Mononuclear cell (primary cell): ENCODE results near the gene OST4. TPM values are rescaled to one million over a fixed set of nuclear protein-coding genes. Genes with fewer than 3 reads are reported as not detected.
A peak's percentile ranks its signal among the peaks of the same experiment; 100 is the strongest.

Source experiments
- H3K27me3 ChIP-seq: 2 replicates; pipeline ENCODE4 v1.6.0; 2011; ENCODE audit warnings: low read length, control low read depth; ENCODE audit not compliant: insufficient read depth
- H3K4me1 ChIP-seq: 2 replicates; pipeline ENCODE4 v1.5.1; 2011; ENCODE audit warnings: mild to moderate bottlenecking, low read length, control low read depth; ENCODE audit not compliant: insufficient read depth
- H3K4me3 ChIP-seq: 2 replicates; pipeline ENCODE4 v1.5.1; 2011; ENCODE audit warnings: mild to moderate bottlenecking, low read length, moderate library complexity
- H3K9me3 ChIP-seq: 2 replicates; pipeline ENCODE4 v1.5.1; 2011; ENCODE audit warnings: low read depth, mild to moderate bottlenecking, control low read depth, low read length
- total RNA-seq: library from RNA; depleted of rRNA; stranded (reverse); fragments of >200 nt; gene quantifications from one replicate; pipeline ENCODE4 v1.2.3, GENCODE V29; 2012

The OST4 gene
- total RNA-seq, 1 donor, result 222 TPM

DNA sequence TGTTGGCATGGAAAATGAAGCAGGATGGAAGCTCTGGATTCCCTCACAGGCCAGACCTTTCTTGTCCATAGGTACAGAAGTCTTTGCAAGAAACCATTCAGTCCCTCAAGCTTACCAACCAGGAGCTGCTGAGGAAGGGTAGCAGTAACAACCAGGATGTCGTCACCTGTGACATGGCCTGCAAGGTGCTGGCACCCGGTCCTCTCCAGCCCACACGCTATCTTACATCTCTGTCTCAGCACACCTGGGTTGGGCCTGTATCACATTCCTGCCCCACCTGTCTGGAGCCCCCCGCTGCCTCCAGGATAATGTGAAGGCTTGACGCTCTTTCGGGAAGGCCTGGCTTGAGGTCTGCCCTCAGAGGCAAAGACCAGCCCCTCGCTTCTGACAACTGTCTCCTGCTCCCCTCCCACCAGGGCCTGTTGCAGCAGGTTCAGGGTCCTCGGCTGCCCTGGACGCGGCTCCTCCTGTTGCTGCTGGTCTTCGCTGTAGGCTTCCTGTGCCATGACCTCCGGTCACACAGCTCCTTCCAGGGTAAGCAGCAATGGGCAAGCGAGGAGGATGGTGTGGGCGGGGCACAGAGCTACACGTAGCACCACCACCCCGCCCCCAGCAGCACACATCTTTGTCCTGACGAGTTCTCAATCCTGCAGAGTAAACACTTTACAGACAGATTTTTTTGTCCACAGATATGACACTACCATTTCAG lies 32.7 kb downstream of the OST4 start:
- H3K4me1 ChIP-seq, result peaks cover 20% of the 10 kb centered on the region
- H3K27me3 ChIP-seq, result no peaks in the 10 kb centered on the region
- H3K4me3 ChIP-seq, result no peak overlapping the region
- no peaks in the 10 kb centered on the region for H3K9me3 ChIP-seq

DNA sequence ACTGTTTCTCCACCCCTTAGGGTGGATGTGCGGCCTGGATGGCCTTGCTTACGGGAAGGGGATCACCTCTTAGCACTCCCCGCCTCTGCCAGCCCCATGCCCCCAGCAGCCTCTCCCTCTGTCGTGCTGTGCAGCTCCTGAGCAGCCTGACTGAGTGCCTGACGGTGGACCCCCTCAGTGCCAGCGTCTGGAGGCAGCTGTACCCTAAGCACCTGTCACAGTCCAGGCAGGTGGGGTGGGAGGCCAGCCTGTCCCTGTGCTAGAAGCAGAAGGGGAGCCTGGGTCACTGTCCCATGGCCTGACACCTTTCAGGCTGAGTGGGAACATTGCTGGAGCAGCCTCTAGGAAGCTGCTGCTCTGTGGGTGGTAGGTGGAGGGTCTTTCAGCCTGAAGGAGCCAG lies 33.4 kb downstream of the OST4 start:
- H3K27me3 ChIP-seq, result no peaks in the 10 kb centered on the region
- H3K4me3 ChIP-seq, result no peak overlapping the region
- H3K9me3 ChIP-seq, result no peaks in the 10 kb centered on the region
- peaks cover 28% of the 10 kb centered on the region for H3K4me1 ChIP-seq

DNA sequence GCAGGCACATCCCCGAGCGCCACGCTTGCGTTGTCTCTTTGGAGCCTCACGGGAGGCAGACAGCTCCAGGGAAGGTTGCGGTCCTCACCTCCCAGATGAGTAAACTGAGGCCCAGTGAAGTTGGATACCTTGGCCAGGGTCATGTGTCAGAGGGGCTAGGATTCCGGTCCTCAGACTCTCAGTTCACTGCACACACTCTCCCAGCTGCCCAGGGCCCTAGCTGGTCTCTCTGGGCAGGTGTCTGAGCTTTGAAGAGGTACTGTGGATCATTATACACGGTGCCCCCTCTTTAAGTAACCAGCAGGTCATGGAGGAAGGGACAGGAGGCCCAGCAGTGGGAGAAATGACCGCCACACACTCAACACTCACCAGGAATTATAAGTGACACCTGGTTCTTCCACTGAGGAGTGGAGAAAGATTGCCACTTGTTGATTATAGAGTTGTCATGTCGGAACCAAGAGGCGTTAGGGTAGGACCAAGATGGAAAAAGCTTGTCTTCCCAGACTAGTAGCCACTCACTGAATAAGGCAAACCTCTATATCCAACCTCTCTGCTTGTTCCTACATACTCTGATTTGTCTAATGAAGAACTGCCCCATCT lies 38.1 kb downstream of the OST4 start:
- H3K9me3 ChIP-seq, result no peaks in the 10 kb centered on the region
- peaks cover 23% of the 10 kb centered on the region for H3K4me1 ChIP-seq
- H3K4me3 ChIP-seq, result peak overlapping the region; percentile 87
- no peaks in the 10 kb centered on the region for H3K27me3 ChIP-seq

DNA sequence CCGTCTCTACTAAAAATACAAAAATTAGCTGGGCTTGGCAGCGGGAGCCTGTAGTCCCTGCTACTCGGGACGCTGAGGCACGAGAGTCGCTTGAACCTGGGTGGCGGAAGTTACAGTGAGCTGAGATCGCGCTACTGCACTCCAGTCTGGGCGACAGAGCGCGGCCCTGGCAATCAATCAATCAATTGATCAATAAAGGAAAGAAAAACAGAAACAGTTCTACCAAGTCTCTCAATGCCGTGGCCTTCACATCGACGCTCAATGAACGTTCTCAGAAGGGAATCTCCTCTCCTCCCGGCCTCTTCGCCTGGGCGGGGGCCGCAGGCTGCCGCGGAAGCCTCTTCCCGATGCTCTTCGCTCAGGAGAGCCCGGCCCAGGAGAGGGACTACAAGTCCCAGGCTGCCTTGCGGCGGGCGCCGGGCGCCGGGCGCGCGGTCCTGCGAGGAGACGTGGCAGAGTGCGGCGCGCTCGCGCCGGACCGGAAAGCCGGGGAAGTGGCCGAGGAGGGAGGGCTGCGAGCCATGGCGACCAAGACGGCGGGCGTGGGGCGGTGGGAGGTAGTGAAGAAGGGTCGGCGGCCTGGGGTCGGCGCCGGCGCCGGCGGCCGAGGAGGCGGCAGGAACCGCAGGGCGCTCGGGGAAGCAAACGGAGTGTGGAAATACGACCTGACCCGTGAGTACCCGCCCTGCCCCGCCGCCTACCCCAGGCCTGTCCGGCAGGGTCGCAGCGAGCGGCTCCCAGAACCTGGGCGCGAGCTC lies 38.8 kb downstream of the OST4 start, which contains the start of gene TMEM214:
Gene TMEM214 (plus strand): TSS at position 471 of the 758 bp plus-strand sequence. CDS start 51 bp downstream, at position 522.
- Histone ChIP-seq H3K4me1 (peaks cover 23% of the 10 kb centered on the region), H3K4me3 (peak within 1 kb of the TSS; percentile 87), H3K9me3 (no peaks in the 10 kb centered on the region), H3K27me3 (no peaks in the 10 kb centered on the region)

DNA sequence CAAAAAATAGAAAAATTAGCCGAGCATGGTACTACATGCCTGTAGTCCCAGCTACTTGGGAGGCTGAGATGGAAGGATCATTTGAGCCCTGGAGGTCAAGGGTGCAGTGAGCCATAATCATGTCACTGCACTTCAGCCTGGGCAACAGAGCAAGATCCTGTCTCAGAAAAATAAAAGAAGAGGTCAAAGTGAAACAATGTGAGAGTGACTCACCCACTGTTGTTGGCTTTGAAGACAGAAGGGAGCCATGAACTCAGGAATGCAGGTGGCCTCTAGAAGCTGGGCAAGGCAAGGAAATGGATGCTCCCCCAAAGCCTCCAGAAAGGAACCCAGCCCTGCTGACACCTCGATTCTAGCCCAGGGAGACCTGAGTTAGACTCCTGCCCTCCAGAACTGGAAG lies 42.4 kb downstream of the OST4 start:
- Histone ChIP-seq H3K27me3 (no peaks in the 10 kb centered on the region), H3K4me3 (no peak overlapping the region), H3K9me3 (no peaks in the 10 kb centered on the region), H3K4me1 (peaks cover 19% of the 10 kb centered on the region)

DNA sequence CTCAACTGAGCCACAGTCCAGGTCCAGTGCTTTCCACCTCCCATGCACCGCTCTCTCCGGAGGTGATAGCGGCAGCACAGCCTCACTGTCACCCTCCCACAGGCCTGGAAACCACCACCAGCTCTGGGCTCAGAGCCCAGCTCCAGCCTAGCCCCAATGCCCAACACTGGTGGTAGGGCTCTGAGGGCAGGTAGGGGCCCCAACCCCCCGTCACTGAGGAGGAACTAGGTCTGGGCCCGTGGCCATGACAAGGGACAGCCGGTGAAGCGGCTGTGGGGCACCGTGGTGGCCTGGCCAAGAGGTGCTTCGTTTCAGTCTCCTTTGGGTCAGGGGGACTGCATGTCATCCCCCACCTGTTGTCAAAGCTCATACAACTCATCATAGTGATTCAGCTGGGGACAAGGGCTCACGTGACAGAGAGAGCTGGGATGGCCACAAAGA lies 44.2 kb downstream of the OST4 start:
- no peak overlapping the region for H3K4me3 ChIP-seq
- H3K27me3 ChIP-seq, result no peaks in the 10 kb centered on the region

DNA sequence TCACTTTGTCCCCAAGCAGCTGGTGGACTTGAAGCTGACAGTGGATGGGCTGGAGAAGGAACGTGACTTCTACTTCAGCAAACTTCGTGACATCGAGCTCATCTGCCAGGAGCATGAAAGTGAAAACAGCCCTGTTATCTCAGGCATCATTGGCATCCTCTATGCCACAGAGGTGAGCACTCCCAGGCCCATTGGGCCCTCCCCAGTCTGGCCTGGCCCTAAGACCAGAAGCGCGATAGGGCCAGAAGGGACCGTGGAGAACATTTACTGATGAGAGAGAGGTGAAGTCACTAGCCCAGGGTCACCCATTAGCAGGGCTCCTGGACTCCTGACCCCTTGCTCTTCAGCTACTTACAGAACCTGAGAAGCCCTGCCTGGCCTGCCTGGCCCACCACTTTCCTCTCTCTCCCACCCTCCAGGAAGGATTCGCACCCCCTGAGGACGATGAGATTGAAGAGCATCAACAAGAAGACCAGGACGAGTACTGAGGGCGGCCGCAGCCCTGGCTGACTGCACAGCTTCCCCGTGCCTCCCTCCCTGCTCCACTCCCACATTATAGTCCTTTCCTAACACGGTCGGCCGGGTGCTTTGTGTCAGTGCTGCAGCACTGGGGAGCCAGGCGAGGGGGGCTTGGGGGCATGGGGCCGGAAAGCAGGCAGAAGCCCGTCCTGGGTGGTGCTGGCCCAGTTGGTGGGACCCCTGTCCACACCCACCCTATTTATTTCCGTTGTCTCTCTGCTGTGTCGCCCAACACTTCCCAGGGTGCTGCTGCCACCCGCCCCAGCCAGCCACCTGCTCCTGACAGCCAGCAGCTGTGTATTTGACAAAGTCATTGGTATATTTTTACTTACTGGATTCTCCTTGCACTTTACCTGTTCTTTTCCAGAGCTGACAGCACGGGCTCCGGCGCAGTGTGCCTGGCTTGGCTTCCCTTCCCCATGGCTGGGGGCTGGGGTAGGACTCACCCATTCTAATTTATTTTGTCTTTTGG lies 45.3 kb downstream of the OST4 start:
- H3K9me3 ChIP-seq, result no peaks in the 10 kb centered on the region
- H3K4me3 ChIP-seq, result no peak overlapping the region
- H3K27me3 ChIP-seq, result no peaks in the 10 kb centered on the region
- no peaks in the 10 kb centered on the region for H3K4me1 ChIP-seq

More for the DNA sequence above, 44.2 kb downstream of the OST4 start:
- Histone ChIP-seq H3K4me1 (peaks cover 8% of the 10 kb centered on the region), H3K9me3 (no peaks in the 10 kb centered on the region)

DNA sequence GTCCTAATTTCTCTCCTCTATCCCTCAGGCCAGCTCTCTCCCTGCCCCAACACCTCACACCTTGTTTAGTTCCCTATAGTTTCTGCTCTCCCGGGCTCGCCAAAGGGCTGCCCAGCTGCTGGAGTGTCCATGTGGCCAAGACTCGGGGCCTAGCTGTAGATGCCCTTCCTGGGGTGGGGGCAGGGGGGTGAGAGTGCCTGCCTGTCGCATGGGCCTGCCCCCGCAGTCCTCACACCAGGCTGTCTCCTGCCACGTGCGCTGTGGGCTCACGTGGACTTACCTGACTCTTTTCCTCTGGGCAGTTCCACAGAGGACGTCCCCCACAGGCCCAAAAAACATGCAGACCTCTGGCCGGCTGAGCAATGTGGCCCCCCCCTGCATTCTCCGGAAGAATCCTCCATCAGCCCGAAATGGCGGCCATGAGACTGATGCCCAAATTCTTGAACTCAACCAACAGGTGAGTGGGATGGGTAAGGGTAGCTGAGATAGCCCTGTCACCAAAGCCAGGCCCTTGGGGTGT lies 46.1 kb downstream of the OST4 start:
- no peaks in the 10 kb centered on the region for H3K9me3 ChIP-seq
- H3K4me1 ChIP-seq, result no peaks in the 10 kb centered on the region
- no peak overlapping the region for H3K4me3 ChIP-seq
- H3K27me3 ChIP-seq, result no peaks in the 10 kb centered on the region

DNA sequence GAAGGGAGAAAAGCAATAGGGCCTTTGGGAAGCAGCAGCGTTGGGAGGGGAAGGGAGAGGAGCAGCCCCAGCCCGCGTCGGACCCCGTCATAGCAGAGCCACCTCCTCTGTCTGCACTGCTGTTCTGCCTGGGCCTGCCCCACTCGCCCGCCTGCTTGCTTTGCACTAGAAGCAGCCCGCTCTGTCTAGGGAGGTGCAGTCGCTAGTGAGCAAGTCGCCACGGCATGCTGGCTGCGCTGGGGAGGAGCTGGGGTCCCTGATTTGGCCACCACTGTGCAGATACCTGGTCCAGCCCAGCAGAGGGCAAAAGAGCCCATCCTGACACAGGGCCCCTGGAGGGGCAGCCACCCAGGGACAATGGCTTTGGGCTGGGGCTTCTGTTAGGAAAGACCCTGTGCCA lies 46.6 kb downstream of the OST4 start:
- no peaks in the 10 kb centered on the region for H3K4me1 ChIP-seq
- no peaks in the 10 kb centered on the region for H3K27me3 ChIP-seq
- H3K4me3 ChIP-seq, result no peak overlapping the region
- no peaks in the 10 kb centered on the region for H3K9me3 ChIP-seq

DNA sequence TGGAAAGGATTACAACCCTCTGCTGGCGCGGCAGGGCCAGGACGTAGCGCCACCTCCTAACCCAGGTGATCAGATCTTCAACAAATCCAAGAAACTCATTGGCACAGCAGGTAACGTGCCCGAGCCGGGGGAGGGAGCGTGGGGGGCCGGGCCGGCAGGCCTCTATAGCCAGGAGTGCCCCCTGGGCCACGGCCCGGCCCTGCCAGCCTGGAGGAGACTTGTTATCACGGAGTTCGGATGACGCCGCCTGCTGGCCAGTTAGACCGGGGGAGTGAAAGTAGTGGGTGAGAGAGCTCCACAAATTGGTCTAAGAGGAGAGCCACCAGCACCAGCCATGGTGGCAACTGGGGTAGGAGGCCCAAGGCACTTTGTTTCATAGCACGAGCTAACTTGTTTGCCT lies 47.3 kb downstream of the OST4 start:
- Histone ChIP-seq H3K4me1 (no peaks in the 10 kb centered on the region), H3K9me3 (no peaks in the 10 kb centered on the region), H3K4me3 (no peak overlapping the region), H3K27me3 (no peaks in the 10 kb centered on the region)

DNA sequence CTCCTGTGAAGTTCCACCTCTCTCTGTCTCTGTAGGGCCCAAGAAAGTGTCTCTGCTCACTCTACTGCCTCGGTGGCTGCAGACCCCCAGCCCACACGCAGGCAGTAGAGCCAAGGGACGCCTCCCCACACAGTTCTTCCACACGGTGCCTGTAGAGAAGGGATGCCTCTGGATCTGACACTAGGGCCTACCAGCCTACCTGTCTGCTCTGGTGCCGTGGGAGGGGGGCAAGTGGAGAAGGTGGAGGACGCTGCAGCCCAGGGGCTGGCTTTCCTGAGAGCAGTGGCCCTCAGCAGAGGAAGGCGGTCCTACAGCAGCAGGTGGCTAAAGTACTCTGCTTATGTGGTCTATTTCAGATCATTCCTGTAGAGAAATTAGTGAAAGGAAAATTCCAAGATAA lies 47.7 kb downstream of the OST4 start:
- no peaks in the 10 kb centered on the region for H3K27me3 ChIP-seq
- no peaks in the 10 kb centered on the region for H3K9me3 ChIP-seq
- H3K4me3 ChIP-seq, result no peak overlapping the region
- no peaks in the 10 kb centered on the region for H3K4me1 ChIP-seq

DNA sequence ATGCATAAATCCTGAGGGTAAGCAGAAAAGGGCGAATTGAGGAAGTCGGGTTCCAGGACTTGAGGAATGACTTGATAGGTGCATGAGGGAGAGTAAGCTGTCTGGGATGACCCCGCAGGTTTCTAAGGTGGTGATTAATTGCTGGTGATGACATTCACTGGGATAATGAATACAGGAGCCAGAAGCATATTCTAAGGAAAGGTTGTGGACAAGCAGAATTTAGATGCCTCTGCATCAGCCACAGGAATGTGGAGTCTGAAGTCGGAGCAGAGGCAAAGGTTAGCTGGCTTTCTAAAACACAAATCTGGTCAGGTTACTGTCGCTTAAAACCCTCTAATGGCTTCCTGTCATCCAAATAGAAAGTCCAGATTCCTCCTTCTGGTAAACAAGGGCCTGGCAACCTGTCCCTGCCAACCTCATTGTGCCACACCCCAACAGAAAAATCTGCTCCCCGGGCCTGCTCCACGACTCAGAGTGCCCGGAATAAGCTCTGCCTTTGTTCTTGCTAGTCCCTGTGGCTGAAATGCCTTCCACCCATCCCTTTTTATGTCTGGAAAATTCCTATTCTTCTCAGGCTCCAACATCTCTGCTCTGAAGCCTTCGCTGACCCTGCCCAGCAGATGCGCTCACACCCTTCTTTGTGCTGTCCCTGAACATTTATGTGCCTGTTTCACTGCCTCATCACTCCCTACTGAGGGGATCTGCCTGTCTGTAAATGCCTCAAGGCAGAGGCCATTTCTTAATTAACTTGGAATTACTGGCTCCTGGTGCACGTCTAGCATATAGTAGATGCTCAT lies 50.0 kb downstream of the OST4 start:
- Histone ChIP-seq H3K4me1 (no peaks in the 10 kb centered on the region), H3K9me3 (no peaks in the 10 kb centered on the region), H3K27me3 (no peaks in the 10 kb centered on the region), H3K4me3 (no peak overlapping the region)
